Stimulated activated naive CD8-positive, alpha-beta T cell treated with anti-CD3 and anti-CD28 coated beads, Interleukin-15, amount 100 ng/mL, for 72 hours (primary cell): ENCODE measurements around the gene THAP11.

Experiments
- ATAC-seq: fragments of 150-1000 bp; cut with Tn5 transposase; 2 replicates; pipeline ENCODE4 v1.10.0; 2021; ENCODE audit warnings: mild to moderate bottlenecking, moderate library complexity
- DNase-seq, 2 donors: peaks; one replicate each; pipeline ENCODE4 v3.0.0; 2021 to 2022
- H3K27ac Mint-ChIP-seq, 2 donors: one replicate each; pipeline ENCODE4 v1.8.0; 2022; ENCODE audit warnings: mild to moderate bottlenecking in 2 of 2, mixed read lengths in 2 of 2, moderate library complexity in 2 of 2
- H3K27me3 Mint-ChIP-seq: one replicate; pipeline ENCODE4 v1.8.0; 2022; ENCODE audit warnings: mixed read lengths
- H3K4me1 Mint-ChIP-seq: one replicate; pipeline ENCODE4 v1.8.0; 2022; ENCODE audit warnings: mild to moderate bottlenecking, mixed read lengths
- H3K4me3 Mint-ChIP-seq, 2 donors: one replicate each; pipeline ENCODE4 v1.8.0; 2022; ENCODE audit warnings: mild to moderate bottlenecking in 2 of 2, mixed read lengths in 2 of 2, moderate library complexity in 1 of 2
- H3K9me3 Mint-ChIP-seq, 2 donors: one replicate each; pipeline ENCODE4 v1.8.0; 2022; ENCODE audit warnings: mixed read lengths in 2 of 2

The THAP11 gene

GRCh38 chr16:67865318-67865717 lies 23.2 kb downstream of the THAP11 start:
- no peak for DNase-seq
- no peaks in the 10 kb centered on the region for H3K27me3 Mint-ChIP-seq
- ATAC-seq: peak; percentile 71

GRCh38 chr16:67868290-67868689 lies 26.2 kb downstream of the THAP11 start:
- ATAC-seq (no peak), DNase-seq (no peak)
- peaks cover 13% of the 10 kb centered on the region for H3K4me1 Mint-ChIP-seq
- H3K27ac Mint-ChIP-seq: peak overlapping the region in 1 of 2 donors; percentile 81
- H3K4me3 Mint-ChIP-seq: no peak overlapping the region
- H3K9me3 Mint-ChIP-seq: no peaks in the 10 kb centered on the region
- H3K27me3 Mint-ChIP-seq: no peaks in the 10 kb centered on the region

More at GRCh38 chr16:67865318-67865717, 23.2 kb downstream of the THAP11 start:
- Mint-ChIP-seq H3K9me3 (no peaks in the 10 kb centered on the region), H3K4me1 (peaks cover 5% of the 10 kb centered on the region), H3K4me3 (no peak overlapping the region), H3K27ac (peak overlapping the region in 1 of 2 donors; percentile 54)

GRCh38 chr16:67869653-67870052 lies 27.5 kb downstream of the THAP11 start:
- no peaks in the 10 kb centered on the region for H3K27me3 Mint-ChIP-seq
- no peak for DNase-seq
- H3K9me3 Mint-ChIP-seq: no peaks in the 10 kb centered on the region
- H3K4me3 Mint-ChIP-seq: no peak overlapping the region
- no peak for ATAC-seq
- H3K4me1 Mint-ChIP-seq: peaks cover 22% of the 10 kb centered on the region
- no peak overlapping the region for H3K27ac Mint-ChIP-seq

- Mint-ChIP-seq H3K4me1 (peaks cover 35% of the 10 kb centered on the region), H3K27ac (peak overlapping the region in 1 of 2 donors; percentile 61), H3K27me3 (no peaks in the 10 kb centered on the region), H3K9me3 (no peaks in the 10 kb centered on the region), H3K4me3 (no peak overlapping the region)
- ATAC-seq: no peak
- DNase-seq: no peak
Observed at GRCh38 chr16:67871256-67871655, 29.1 kb downstream of the THAP11 start.

GRCh38 chr16:67872131-67872630 lies 30.1 kb downstream of the THAP11 start:
- Mint-ChIP-seq H3K27me3 (no peaks in the 10 kb centered on the region), H3K9me3 (no peaks in the 10 kb centered on the region), H3K4me3 (peak overlapping the region; percentile 76 to 94), H3K27ac (peak overlapping the region; percentile 54 to 96), H3K4me1 (peaks cover 36% of the 10 kb centered on the region)
- ATAC-seq (no peak), DNase-seq (no peak)

- no peaks in the 10 kb centered on the region for H3K27me3 Mint-ChIP-seq
- H3K9me3 Mint-ChIP-seq: no peaks in the 10 kb centered on the region
- peak; percentile 98 for ATAC-seq
- peaks cover 36% of the 10 kb centered on the region for H3K4me1 Mint-ChIP-seq
- peak within 1 kb of the TSS; percentile 76 to 94 for H3K4me3 Mint-ChIP-seq
- peak; percentile 88 to 92 for DNase-seq
- peak within 1 kb of the TSS; percentile 96 for H3K27ac Mint-ChIP-seq
Observed at GRCh38 chr16:67872631-67873434, 30.7 kb downstream of the THAP11 start, which contains the start of gene EDC4. TSS of gene EDC4 (plus strand) at chr16:67873052. CDS start at chr16:67873262, 210 bp downstream.

GRCh38 chr16:67873435-67874370 lies 31.6 kb downstream of the THAP11 start:
- Mint-ChIP-seq H3K27ac (peak overlapping the region; percentile 96), H3K4me1 (peaks cover 36% of the 10 kb centered on the region), H3K9me3 (no peaks in the 10 kb centered on the region), H3K27me3 (no peaks in the 10 kb centered on the region), H3K4me3 (peak overlapping the region; percentile 76 to 94)
- no peak for DNase-seq
- ATAC-seq: peak; percentile 26

- Mint-ChIP-seq H3K9me3 (no peaks in the 10 kb centered on the region), H3K27me3 (no peaks in the 10 kb centered on the region), H3K27ac (peak overlapping the region; percentile 75 to 96), H3K4me1 (peaks cover 36% of the 10 kb centered on the region), H3K4me3 (peak overlapping the region; percentile 76 to 94)
- ATAC-seq (no peak), DNase-seq (no peak)
Observed at GRCh38 chr16:67874372-67874771, 32.3 kb downstream of the THAP11 start.

- no peak for ATAC-seq
- H3K9me3 Mint-ChIP-seq: no peaks in the 10 kb centered on the region
- peaks cover 36% of the 10 kb centered on the region for H3K4me1 Mint-ChIP-seq
- H3K27ac Mint-ChIP-seq: peak overlapping the region in 1 of 2 donors; percentile 20
- H3K4me3 Mint-ChIP-seq: no peak overlapping the region
- no peak for DNase-seq
- no peaks in the 10 kb centered on the region for H3K27me3 Mint-ChIP-seq
Observed at GRCh38 chr16:67877064-67877463, 34.9 kb downstream of the THAP11 start.

- peaks cover 28% of the 10 kb centered on the region for H3K4me1 Mint-ChIP-seq
- H3K4me3 Mint-ChIP-seq: no peak overlapping the region
Observed at GRCh38 chr16:67878232-67878631, 36.1 kb downstream of the THAP11 start.

GRCh38 chr16:67878846-67879245 lies 36.7 kb downstream of the THAP11 start:
- H3K27ac Mint-ChIP-seq: peak overlapping the region; percentile 32 to 48
- H3K27me3 Mint-ChIP-seq: no peaks in the 10 kb centered on the region
- no peak for DNase-seq
- H3K4me1 Mint-ChIP-seq: peaks cover 25% of the 10 kb centered on the region
- no peak for ATAC-seq
- no peaks in the 10 kb centered on the region for H3K9me3 Mint-ChIP-seq
- no peak overlapping the region for H3K4me3 Mint-ChIP-seq

More at GRCh38 chr16:67878232-67878631, 36.1 kb downstream of the THAP11 start:
- no peaks in the 10 kb centered on the region for H3K9me3 Mint-ChIP-seq
- no peak overlapping the region for H3K27ac Mint-ChIP-seq
- H3K27me3 Mint-ChIP-seq: no peaks in the 10 kb centered on the region
- ATAC-seq (no peak), DNase-seq (no peak)

GRCh38 chr16:67879462-67879861 lies 37.3 kb downstream of the THAP11 start:
- no peaks in the 10 kb centered on the region for H3K9me3 Mint-ChIP-seq
- peak overlapping the region in 1 of 2 donors; percentile 48 for H3K27ac Mint-ChIP-seq
- no peaks in the 10 kb centered on the region for H3K27me3 Mint-ChIP-seq

GRCh38 chr16:67879936-67880335 lies 37.8 kb downstream of the THAP11 start:
- H3K9me3 Mint-ChIP-seq: no peaks in the 10 kb centered on the region
- peak overlapping the region in 1 of 2 donors; percentile 61 for H3K27ac Mint-ChIP-seq
- DNase-seq (no peak), ATAC-seq (no peak)
- no peaks in the 10 kb centered on the region for H3K27me3 Mint-ChIP-seq
- H3K4me1 Mint-ChIP-seq: peaks cover 15% of the 10 kb centered on the region
- H3K4me3 Mint-ChIP-seq: no peak overlapping the region

More at GRCh38 chr16:67879462-67879861, 37.3 kb downstream of the THAP11 start:
- Mint-ChIP-seq H3K4me3 (no peak overlapping the region), H3K4me1 (peaks cover 19% of the 10 kb centered on the region)
- DNase-seq (no peak), ATAC-seq (no peak)

- ATAC-seq: no peak
- peaks cover 8% of the 10 kb centered on the region for H3K4me1 Mint-ChIP-seq
- H3K4me3 Mint-ChIP-seq: no peak overlapping the region
- DNase-seq: no peak
- H3K9me3 Mint-ChIP-seq: no peaks in the 10 kb centered on the region
- H3K27ac Mint-ChIP-seq: peak overlapping the region in 1 of 2 donors; percentile 61
- no peaks in the 10 kb centered on the region for H3K27me3 Mint-ChIP-seq
Observed at GRCh38 chr16:67880584-67880983, 38.5 kb downstream of the THAP11 start.

GRCh38 chr16:67881621-67882161 lies 39.6 kb downstream of the THAP11 start:
- Mint-ChIP-seq H3K9me3 (no peaks in the 10 kb centered on the region), H3K4me1 (no peaks in the 10 kb centered on the region), H3K4me3 (no peak overlapping the region), H3K27ac (no peak overlapping the region), H3K27me3 (no peaks in the 10 kb centered on the region)
- ATAC-seq (no peak), DNase-seq (no peak)
